ENCODE data around the gene CLMN.

Gene CLMN

GRCh38 chr14:95273001-95273978 is 46.4 kb downstream of the CLMN start:
- Mint-ChIP-seq H3K4me3 (peak overlapping the region; percentile 9), H3K27ac (peak overlapping the region; percentile 90), H3K9me3 (peaks cover 4% of the 10 kb centered on the region), H3K36me3 (ENCODE audit: low read depth) (no peaks in the 10 kb centered on the region), H3K4me1 (peaks cover 29% of the 10 kb centered on the region), H3K27me3 (ENCODE audit: low read depth, poor library complexity) (peaks cover 7% of the 10 kb centered on the region)
- no peak for TF ChIP-seq CTCF (IDR thresholded peaks at IDR 0.05)
- no peak for DNase-seq

DNA sequence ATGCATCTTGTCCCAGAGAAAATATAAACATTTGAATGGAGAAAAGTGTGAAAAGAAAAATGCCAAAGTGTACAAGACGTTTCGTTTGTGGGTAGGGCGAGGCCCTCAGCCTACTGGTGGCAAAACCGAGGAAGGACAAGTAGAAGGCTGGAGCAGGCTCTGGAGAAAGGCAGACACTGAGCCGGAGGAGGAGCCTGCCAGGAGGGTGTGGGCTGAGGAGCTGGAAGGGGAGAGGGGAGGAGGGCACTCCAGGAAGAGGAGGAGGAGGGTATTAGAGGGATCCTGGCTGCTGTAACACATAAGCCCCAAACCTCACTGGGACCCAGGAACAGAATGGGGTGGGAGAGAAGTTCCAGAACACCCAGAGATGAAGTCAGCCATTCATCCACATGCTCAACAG is 47.7 kb downstream of the CLMN start:
- Mint-ChIP-seq H3K27ac (no peak overlapping the region), H3K9me3 (peaks cover 4% of the 10 kb centered on the region), H3K36me3 (ENCODE audit: low read depth) (no peaks in the 10 kb centered on the region), H3K4me3 (no peak overlapping the region), H3K4me1 (peaks cover 29% of the 10 kb centered on the region), H3K27me3 (ENCODE audit: low read depth, poor library complexity) (peaks cover 7% of the 10 kb centered on the region)
- DNase-seq, result no peak
- TF ChIP-seq CTCF (IDR thresholded peaks at IDR 0.05), result no peak

DNA sequence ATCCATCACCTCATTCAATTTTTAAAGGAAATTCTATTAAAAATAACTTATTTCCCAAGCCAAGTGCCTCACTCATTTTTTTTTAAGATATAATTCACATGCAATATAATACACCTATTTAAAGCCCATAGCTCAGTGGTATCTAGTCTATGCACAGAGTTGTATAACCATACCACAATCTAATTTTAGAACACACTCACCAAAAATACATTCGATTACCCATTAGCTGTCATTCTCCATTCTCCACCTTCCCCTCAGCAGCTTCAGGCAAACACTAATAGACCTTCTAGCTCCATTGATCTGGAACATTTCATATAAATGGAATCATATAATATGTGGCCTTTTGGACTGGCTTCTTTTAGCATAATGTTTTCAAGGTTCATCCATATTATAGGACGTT is 49.5 kb downstream of the CLMN start:
- Mint-ChIP-seq H3K27me3 (ENCODE audit: low read depth, poor library complexity) (peaks cover 7% of the 10 kb centered on the region), H3K4me1 (peaks cover 38% of the 10 kb centered on the region), H3K36me3 (ENCODE audit: low read depth) (no peaks in the 10 kb centered on the region), H3K4me3 (no peak overlapping the region), H3K9me3 (peaks cover 12% of the 10 kb centered on the region), H3K27ac (no peak overlapping the region)
- no peak for DNase-seq
- no peak for TF ChIP-seq CTCF (IDR thresholded peaks at IDR 0.05)

DNA sequence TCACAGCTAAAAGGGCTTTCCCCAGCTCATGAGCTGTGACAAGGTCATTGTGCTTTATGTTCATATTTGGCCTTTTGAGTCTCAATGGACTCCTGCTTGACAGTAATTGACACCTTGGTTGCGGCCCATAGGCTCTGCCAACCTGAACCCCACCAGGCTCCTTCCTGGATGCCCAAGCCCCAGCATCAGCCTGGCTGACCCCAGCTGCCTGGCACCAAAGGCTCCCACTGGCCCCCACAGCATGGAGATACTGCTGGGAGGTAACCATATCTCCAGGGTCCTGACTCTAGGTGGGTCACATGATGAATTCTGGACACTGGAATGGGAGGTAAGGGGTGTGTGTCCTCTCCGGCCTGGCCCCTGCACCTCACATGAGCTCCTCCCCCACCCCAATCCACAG is 50.2 kb downstream of the CLMN start:
- peak overlapping the region; percentile 66 for H3K27ac Mint-ChIP-seq
- H3K27me3 Mint-ChIP-seq (ENCODE audit: low read depth, poor library complexity), result peaks cover 3% of the 10 kb centered on the region
- H3K4me3 Mint-ChIP-seq, result no peak overlapping the region
- no peak for TF ChIP-seq CTCF (IDR thresholded peaks at IDR 0.05)
- H3K4me1 Mint-ChIP-seq, result peaks cover 42% of the 10 kb centered on the region
- H3K9me3 Mint-ChIP-seq, result peaks cover 12% of the 10 kb centered on the region
- no peaks in the 10 kb centered on the region for H3K36me3 Mint-ChIP-seq (ENCODE audit: low read depth)
- DNase-seq, result no peak

DNA sequence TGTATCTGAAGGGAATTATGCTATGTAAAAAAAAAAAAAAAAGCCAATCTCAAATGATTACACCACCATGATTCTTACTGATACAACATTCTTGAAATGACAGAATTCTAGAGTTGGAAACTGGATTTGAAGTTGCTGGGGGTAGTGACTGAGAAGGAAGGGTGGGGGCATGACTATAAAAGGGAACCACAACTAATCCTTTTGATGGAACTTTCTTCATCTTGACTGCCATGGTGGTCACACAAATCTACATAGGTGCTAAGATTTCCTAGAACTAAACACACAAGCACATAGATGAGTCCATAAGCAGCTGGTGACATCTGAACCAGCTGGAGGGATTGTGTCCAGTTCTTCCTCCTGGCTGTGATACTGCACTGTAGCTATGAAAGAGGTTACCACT is 51.4 kb downstream of the CLMN start:
- no peak for TF ChIP-seq CTCF (IDR thresholded peaks at IDR 0.05)
- no peak overlapping the region for H3K27ac Mint-ChIP-seq

DNA sequence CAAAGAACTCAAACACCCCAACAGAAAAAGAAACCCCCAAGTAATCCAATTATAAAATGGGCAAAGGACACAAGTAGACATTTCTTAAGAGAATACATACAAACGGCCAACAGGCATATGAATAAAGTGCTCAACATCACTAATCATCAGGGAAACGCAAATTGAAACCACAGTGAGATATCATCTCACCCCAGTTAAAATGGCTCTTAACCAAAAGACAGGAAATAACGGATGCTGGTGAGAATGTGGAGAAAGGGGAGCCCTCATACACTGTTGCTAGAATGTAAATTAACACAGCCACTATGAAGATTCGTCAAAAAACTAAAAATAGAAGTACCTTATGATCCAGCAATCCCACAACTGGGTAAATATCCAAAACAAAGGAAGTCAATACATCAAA is 52.4 kb downstream of the CLMN start:
- peaks cover 3% of the 10 kb centered on the region for H3K27me3 Mint-ChIP-seq (ENCODE audit: low read depth, poor library complexity)

More for the DNA sequence above, 51.4 kb downstream of the CLMN start:
- no peaks in the 10 kb centered on the region for H3K36me3 Mint-ChIP-seq (ENCODE audit: low read depth)
- H3K27me3 Mint-ChIP-seq (ENCODE audit: low read depth, poor library complexity), result peaks cover 3% of the 10 kb centered on the region
- DNase-seq, result no peak
- H3K4me1 Mint-ChIP-seq, result peaks cover 36% of the 10 kb centered on the region
- no peak overlapping the region for H3K4me3 Mint-ChIP-seq
- peaks cover 12% of the 10 kb centered on the region for H3K9me3 Mint-ChIP-seq

More for the DNA sequence above, 52.4 kb downstream of the CLMN start:
- H3K27ac Mint-ChIP-seq, result no peak overlapping the region
- no peak overlapping the region for H3K4me3 Mint-ChIP-seq
- peaks cover 28% of the 10 kb centered on the region for H3K4me1 Mint-ChIP-seq
- H3K9me3 Mint-ChIP-seq, result peaks cover 12% of the 10 kb centered on the region
- no peak for DNase-seq
- H3K36me3 Mint-ChIP-seq (ENCODE audit: low read depth), result no peaks in the 10 kb centered on the region
- no peak for TF ChIP-seq CTCF (IDR thresholded peaks at IDR 0.05)

Data from nephron progenitor cell (in vitro differentiated cells).